KOPT-K1 (cell line): Measurements from ENCODE around the gene SCN4B.

Experiments
- H3K27ac ChIP-seq: fragments of 200-600 bp; sonication (generic); 2 replicates; pipeline ENCODE4 v1.5.1; 2016; ENCODE audit warnings: antibody characterized with exemption, mild to moderate bottlenecking, low read depth, low read length; ENCODE audit not compliant: poor library complexity, severe bottlenecking
- H3K36me3 ChIP-seq: fragments of 200-600 bp; sonication (generic); 2 replicates; pipeline ENCODE4 v1.5.1; 2017; ENCODE audit warnings: antibody characterized with exemption, mild to moderate bottlenecking, low read length, moderate library complexity; ENCODE audit not compliant: insufficient read depth
- H3K9me3 ChIP-seq: fragments of 200-600 bp; sonication (generic); 2 replicates; pipeline ENCODE4 v1.5.1; 2017; ENCODE audit warnings: antibody characterized with exemption, low read length, mild to moderate bottlenecking; ENCODE audit not compliant: insufficient read depth, poor library complexity, severe bottlenecking

Gene SCN4B

DNA sequence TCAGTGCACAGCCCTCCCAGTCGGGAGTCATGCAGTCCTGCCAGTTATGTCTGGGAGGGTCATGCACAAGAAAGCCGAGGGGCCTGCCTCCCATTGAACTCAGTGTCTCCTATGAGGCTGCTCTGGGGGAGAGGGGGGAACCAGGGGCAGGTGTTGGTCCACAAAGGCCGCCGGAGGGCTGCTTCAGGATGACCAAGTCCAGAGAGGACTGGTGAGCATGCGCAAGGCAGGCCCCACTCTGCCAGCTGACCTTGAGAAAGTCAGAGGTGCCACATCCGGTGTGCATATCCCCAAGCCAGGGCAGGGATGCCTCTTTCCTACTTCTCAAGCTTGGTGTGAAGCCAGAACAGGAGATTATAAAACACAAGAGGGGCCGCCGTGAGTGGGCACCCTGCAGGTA, 4.4 kb downstream of the SCN4B start:
- Histone ChIP-seq H3K9me3 (no peaks in the 10 kb centered on the region), H3K36me3 (no peaks in the 10 kb centered on the region), H3K27ac (no peak overlapping the region)

DNA sequence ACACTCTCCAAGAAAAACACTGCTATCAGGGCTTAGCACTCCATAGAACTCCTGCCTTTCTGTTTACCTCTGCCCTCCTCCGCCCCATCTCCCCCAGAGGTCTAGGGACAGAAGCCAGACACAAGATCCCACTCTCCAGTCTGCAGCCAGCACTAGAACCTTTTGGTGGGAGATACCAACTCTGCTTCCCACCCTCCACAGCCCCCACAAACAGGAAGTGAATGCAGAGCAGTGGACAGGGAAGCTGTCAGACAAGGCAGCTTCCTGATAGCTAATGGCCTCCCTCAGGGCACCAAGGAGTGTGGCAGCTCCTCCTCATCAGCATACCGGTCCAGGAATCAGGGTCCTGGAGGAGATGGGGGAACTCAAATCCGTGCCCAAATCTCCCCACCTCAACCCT, 5.1 kb downstream of the SCN4B start:
- no peak overlapping the region for H3K27ac ChIP-seq
- no peaks in the 10 kb centered on the region for H3K36me3 ChIP-seq
- H3K9me3 ChIP-seq, result no peaks in the 10 kb centered on the region

DNA sequence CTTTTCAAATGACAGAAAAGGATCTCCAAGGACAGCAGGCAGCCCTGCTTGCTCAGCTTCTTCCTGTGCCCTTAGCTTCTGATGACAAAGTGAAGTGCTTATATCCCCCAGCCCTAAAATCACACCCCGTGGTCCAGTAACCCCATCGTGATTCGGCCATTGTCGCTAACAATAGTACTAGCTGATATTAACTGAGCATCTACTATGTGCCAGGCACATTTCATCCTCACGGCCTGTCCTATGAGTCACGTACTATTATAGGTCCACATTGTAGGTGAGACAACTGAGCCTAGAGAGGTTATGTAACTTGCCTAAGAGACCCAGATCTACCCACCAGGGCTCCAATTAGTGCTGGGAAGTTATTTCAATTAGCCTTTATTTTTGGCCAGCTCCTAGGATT, 6.1 kb downstream of the SCN4B start:
- Histone ChIP-seq H3K9me3 (no peaks in the 10 kb centered on the region), H3K36me3 (no peaks in the 10 kb centered on the region), H3K27ac (no peak overlapping the region)

DNA sequence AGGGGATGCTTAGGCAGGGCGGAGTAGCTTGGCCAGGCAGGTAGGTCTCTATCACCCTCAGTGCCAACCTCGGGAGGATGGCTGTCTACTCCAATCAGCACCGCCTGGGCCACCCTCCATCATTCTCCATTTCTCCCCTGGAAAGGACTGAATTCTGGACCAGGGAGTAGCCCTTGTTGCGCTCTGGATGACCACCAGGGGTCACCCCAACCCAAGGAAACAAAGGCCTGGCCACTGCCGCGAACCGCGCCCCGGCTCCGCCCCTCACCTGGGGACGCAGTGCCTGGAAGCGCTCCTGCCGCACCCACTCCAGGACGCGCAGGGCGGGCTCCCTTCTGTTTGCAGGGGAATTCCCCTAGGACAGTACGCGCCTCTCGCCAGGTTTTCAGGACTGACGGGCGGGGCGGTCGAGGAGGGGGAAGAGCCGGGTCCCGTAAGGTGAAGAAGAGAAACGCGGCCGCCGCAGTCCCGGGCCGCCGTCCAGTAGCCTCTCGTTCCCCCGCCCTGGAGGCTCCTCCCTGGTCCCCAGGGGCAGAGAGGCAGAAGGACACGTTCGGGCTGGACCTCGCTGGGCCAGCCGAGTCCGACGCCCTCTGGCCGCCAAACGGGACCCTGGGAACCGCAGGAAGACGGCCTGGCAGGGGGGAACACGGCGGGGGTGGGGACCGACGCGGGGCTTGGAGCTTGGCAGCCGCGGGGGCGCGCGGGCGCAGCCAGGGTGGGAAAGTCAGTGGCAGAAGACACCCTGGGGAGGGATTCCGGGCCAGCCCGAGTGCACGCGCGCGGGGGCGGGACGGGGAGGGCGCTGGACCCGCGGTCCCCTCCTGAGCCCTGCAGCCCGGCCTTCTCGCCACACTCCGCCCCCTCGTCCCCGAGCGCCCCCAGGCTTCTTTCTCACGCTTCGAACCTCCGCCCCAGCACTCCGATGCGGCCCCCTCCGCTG, 7.1 kb downstream of the SCN4B start:
- Histone ChIP-seq H3K9me3 (no peaks in the 10 kb centered on the region), H3K36me3 (no peaks in the 10 kb centered on the region), H3K27ac (no peak overlapping the region)

DNA sequence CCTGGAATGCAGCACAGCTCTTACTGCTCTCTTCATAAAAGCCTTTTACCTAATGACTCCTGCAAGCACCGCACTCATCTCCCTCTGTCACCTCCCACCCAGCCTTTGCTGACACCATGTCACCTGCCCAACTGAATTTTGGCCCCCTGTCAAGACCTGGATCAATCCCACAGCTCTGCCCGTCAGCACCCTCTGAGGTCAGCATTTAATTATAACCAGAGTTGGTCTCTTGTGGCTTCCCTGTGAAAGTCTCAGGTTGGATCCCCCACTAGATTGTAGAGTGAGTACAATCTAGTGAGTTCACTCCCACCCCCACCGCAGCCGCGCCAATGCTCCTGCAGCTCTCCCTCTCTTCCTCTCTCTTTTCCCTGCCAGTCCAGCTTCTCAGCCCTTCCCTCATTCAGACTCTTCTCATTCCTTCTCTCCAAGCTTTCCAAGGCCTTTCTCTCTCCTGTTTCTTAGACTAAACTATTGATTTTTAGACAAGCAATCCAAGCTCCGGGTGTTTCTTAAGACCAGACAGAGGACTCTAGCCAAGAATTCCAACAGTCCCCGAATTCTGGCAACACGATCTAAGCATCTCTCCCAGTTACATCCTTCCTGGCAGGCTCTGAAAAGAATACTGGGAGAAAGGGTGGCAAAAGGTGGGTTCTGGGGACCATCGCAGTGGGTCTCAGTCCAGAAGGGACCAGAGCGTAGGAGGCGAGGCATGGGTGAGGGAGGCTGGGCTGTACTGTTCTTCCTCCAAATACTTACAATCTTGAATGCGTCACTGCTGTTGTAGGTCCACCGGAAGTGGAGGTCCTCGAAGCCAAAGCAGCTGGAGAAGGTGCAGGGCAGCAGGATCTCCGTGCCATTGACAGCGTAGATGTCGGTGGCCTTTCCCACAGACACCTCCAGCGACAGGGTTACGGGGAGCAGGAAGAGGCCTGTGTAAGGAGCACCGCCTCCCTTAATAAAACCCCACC, 8.0 kb downstream of the SCN4B start:
- no peaks in the 10 kb centered on the region for H3K9me3 ChIP-seq
- no peaks in the 10 kb centered on the region for H3K36me3 ChIP-seq
- no peak overlapping the region for H3K27ac ChIP-seq

DNA sequence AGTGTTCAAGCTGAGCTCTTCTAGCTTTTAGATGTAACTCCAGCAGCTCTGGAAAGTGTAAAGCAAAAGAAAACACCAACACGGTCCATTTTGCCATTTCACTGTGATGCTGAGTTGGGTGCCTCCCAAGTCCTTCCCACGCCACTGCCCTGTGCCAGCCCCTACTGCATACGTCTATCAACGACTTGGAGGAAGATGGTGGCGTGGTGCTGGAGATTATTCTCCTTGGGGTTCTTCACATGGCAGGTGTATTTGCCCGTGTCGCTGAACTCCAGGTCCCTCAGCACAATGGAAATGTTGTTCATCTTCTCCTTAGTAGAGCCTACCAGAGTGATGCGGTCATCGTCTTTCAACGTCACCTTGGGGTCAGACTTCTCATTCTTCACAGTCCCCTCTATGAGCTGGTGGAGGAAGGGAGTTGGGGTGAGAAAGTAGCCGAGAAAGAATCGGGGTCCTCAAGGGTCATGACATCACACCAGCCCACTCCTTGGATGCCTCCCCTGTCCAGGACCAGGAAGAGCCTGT, 8.9 kb downstream of the SCN4B start:
- Histone ChIP-seq H3K9me3 (no peaks in the 10 kb centered on the region), H3K27ac (no peak overlapping the region), H3K36me3 (no peaks in the 10 kb centered on the region)

DNA sequence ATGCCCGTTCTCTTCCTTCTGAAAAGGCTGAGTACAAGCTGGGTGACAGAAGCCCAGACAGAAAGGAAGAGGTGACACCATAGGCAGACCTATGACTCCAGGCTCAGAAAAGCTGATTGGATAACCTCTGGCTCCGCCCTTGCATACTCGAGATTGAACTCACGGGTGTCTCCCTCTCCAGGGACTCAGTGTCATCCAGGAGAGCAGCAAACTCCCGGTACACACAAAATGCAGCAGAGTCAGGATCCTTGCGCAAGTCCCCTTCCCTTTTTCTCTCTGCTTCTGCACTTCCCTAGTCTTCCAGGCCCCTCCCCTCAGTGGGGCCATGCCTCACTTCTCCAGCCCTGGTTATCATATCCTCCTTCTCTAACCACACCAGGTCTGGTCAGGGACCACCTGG, 9.8 kb downstream of the SCN4B start:
- H3K9me3 ChIP-seq, result no peaks in the 10 kb centered on the region
- no peaks in the 10 kb centered on the region for H3K36me3 ChIP-seq
- no peak overlapping the region for H3K27ac ChIP-seq

DNA sequence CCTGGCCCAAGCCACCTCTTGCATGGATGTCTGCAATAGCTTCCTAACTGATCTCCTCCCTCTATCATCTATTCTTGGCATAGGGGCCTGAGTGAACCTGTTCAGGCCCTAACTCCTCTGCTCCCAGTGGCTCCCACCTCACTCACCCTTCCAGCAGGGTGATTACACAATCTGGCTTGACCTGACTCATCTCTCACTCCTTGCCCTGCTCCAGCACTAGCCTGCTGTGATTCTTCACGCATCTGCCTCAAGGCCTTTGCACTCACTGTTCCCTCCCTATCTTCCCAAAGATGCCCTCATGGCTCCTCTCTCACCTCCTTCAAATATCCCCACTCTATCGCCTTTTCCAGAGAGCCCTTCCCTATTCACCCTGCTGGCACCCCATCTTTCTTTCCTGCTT, 10.5 kb downstream of the SCN4B start:
- Histone ChIP-seq H3K36me3 (no peaks in the 10 kb centered on the region), H3K27ac (no peak overlapping the region), H3K9me3 (no peaks in the 10 kb centered on the region)

DNA sequence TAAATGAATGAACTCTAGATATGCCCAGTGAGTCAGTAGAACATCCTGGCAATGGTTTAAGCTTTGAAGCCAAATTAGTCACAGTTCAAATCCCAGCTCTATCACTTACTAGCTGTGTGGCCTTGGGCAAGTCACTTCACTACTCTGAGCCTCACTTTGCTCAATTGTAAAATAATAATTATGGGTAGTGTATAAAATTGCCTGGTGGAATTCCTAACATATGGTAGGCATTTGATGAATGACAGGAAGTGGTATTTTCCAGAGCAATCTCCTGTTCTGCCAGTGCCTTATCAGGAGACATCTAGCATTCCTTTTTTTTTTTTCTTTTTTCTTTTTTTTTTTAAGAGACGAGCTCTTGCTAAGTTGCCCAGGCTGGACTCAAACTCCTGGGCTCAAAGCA, 13.0 kb downstream of the SCN4B start:
- Histone ChIP-seq H3K36me3 (no peaks in the 10 kb centered on the region), H3K27ac (no peak overlapping the region), H3K9me3 (no peaks in the 10 kb centered on the region)

DNA sequence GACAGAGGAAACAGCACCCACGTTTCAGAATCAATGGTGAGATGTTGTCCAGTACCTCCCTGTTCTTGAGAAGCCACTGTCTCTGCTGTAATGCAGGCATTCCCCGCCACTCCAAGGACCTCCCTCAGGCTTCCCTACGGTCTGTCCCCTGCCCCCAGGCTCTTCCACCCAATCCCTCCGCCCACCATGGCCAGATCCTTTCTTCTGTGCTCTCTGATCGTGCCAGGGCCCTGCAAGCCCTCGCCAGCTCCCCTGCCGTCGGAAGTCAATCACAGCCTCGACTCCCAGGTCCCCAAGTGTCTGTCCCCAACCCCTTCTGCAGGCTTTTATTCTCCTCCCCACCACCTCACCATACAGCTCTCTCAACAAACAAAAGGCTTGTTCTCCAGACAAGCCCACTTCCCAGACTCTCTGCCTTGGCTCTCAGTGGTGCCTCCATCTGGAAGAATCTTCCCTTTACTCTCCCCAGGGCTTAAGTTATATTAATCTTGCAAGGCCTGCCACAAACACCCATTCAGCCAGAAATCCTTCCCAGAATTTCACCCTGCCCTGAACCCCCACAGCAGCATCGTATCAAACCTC, 13.7 kb downstream of the SCN4B start:
- no peaks in the 10 kb centered on the region for H3K9me3 ChIP-seq
- no peaks in the 10 kb centered on the region for H3K36me3 ChIP-seq
- no peak overlapping the region for H3K27ac ChIP-seq

DNA sequence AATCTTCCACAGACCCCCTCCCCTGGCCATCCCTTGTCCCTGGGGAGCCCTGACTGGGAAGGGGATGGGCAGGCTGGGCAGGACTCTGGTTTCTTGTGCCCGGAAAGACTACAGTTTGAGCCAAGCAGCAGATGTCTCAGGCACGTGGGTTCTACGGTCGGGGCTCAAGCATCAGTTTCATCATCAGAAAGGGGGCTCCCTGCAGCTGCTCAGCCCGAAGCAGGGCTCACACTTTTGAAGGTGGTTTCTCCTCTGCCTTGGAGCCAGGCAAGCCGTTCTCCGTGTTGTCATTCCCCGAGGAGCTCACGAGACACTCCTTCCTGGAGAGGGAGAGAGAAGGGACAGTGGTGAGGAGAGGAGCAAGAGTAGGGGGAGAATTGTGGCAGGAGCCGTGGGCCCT, 15.8 kb downstream of the SCN4B start:
- no peaks in the 10 kb centered on the region for H3K9me3 ChIP-seq
- no peak overlapping the region for H3K27ac ChIP-seq
- H3K36me3 ChIP-seq, result no peaks in the 10 kb centered on the region

DNA sequence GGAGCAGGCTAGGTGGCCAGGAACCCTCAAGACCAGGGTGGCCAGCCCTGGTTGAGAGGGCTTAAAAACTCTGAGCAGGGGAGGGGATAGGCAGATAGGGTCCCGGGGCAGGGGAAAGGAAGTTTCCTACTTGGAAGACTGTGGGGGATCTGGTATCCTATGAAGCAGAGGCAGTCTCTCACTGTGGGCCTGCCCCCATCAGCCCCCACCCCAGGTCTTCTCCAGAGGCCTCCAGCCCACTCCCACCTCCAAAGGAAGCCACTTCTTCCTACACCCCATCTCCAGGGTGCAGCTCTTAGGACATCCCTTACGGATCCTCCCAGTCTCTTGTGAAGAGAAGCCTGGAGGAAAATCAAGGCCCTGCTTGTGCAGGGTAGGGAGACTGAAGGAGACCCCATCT, 16.3 kb downstream of the SCN4B start:
- Histone ChIP-seq H3K27ac (no peak overlapping the region), H3K9me3 (no peaks in the 10 kb centered on the region), H3K36me3 (no peaks in the 10 kb centered on the region)

DNA sequence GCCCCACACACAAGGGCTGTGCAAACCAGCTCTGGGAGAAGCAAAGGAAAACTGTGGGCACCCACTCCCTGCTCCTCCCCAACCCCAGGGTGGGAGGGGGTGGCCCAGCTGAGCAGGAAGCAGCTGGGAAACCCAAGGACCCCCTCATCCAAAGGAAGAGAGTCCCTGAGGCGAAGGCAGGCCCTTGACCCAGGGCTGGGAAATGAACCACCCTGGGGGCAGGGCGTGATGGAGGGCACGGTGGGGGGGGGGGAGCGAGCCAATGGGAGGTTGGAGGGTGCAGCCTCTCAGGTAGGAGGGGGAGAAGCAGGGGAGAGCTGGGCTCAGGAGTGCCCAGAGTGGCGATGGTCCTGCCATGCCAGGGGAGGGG, 16.8 kb downstream of the SCN4B start:
- H3K36me3 ChIP-seq, result no peaks in the 10 kb centered on the region
- H3K9me3 ChIP-seq, result no peaks in the 10 kb centered on the region
- no peak overlapping the region for H3K27ac ChIP-seq

DNA sequence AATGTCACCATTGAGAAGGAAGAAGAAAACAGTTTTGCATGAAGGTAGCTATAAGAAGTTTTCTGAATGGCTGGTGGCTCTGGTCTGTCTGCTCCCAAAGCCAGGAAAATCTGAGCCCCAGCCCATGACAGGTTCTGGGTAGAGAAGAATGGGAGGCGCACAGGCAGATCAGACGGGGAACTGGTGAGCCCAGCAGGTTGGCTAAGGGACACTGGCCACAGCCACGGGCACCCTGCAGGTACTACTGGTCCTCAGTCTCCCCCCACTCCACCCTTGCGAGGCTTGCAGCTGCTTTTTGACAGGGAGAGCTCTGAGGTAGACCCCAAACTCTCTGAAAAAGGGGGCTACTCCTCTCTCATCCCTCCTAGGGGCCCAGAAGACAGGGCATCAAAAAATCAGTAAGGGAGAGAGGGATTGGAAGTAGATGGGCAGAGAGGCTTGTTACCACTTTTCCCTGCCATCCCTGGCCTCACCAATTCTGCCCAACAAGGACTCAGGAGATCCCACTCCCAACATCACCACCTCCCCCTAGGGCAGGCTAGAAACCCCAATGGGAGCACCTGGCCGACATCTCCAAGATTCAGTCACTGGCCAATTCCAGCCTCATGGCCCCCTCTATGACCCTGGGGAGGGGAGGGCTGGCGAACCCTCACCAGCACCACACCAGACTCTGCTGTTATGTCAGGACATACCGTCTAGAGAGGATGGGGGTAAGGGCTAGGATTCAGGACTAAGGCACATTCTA, 17.4 kb downstream of the SCN4B start:
- Histone ChIP-seq H3K36me3 (no peaks in the 10 kb centered on the region), H3K9me3 (no peaks in the 10 kb centered on the region), H3K27ac (no peak overlapping the region)
